Measurements from ENCODE around the gene TSC2.

DNA sequence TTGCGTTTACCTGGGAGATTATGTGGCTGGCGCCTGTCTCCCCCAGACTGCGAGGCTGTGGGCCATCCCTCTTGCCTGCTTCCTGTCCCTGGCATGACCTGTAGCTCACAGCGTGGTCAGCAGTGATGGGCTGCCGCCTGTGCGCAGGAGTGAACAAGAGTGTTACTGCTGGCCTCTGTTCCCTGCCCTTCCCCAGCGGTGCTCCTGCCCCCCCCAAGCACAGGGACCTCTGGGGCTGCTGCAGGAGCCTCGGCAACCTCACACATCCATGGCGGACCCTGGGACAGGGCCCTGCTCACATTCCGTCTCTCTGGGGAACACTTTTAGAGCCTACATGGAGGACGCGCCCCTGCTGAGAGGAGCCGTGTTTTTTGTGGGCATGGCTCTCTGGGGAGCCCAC lies 10.6 kb downstream of the TSC2 start:
- TF ChIP-seq, protein P1, sequence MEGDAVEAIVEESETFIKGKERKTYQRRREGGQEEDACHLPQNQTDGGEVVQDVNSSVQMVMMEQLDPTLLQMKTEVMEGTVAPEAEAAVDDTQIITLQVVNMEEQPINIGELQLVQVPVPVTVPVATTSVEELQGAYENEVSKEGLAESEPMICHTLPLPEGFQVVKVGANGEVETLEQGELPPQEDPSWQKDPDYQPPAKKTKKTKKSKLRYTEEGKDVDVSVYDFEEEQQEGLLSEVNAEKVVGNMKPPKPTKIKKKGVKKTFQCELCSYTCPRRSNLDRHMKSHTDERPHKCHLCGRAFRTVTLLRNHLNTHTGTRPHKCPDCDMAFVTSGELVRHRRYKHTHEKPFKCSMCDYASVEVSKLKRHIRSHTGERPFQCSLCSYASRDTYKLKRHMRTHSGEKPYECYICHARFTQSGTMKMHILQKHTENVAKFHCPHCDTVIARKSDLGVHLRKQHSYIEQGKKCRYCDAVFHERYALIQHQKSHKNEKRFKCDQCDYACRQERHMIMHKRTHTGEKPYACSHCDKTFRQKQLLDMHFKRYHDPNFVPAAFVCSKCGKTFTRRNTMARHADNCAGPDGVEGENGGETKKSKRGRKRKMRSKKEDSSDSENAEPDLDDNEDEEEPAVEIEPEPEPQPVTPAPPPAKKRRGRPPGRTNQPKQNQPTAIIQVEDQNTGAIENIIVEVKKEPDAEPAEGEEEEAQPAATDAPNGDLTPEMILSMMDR (conservative IDR thresholded peaks at IDR 0.05; ENCODE audit: low read depth, low read length) = no peak
- TF ChIP-seq EZH2 (IDR thresholded peaks at IDR 0.05; ENCODE audit: low read length, unreplicated experiment) = no peak
- TF ChIP-seq EZH2phosphoT487 (IDR thresholded peaks at IDR 0.05; ENCODE audit: borderline replicate concordance, low read length) = no peak

Measured in PC-3 (cell line).